ENCODE measurements around the gene DMAC2. TPM values are rescaled to one million over a fixed set of nuclear protein-coding genes. Genes with fewer than 3 reads are reported as not detected.

Gene DMAC2
- total RNA-seq, 4 donors from 2014 or later: 19.9 to 33.9 (median 24.7) TPM

- TF ChIP-seq, protein P1, sequence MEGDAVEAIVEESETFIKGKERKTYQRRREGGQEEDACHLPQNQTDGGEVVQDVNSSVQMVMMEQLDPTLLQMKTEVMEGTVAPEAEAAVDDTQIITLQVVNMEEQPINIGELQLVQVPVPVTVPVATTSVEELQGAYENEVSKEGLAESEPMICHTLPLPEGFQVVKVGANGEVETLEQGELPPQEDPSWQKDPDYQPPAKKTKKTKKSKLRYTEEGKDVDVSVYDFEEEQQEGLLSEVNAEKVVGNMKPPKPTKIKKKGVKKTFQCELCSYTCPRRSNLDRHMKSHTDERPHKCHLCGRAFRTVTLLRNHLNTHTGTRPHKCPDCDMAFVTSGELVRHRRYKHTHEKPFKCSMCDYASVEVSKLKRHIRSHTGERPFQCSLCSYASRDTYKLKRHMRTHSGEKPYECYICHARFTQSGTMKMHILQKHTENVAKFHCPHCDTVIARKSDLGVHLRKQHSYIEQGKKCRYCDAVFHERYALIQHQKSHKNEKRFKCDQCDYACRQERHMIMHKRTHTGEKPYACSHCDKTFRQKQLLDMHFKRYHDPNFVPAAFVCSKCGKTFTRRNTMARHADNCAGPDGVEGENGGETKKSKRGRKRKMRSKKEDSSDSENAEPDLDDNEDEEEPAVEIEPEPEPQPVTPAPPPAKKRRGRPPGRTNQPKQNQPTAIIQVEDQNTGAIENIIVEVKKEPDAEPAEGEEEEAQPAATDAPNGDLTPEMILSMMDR (IDR thresholded peaks at IDR 0.05; ENCODE audit: low read depth): no peak
Observed at GRCh38 chr19:41384351-41384750, 55.4 kb downstream of the DMAC2 start.

Small RNA genes lying within 50 kb of the gene (small RNA-seq; reads per million reads assigned to genes)
- gene RF00017: not detected

Other genes starting within 250 kb of the DMAC2 start
- 1 to 10 TPM; 1.9 to 5.6 (median 3.3) TPM for gene CYP2S1, start 246.7 kb downstream of the DMAC2 start, total RNA-seq
- gene AXL, start 220.7 kb downstream of the DMAC2 start, total RNA-seq: 100 to 1,000 TPM in 1 of 4 donors, 10 to 100 TPM in 3; 72.6 to 118 (median 80.0) TPM
- gene HNRNPUL1, start 175.5 kb downstream of the DMAC2 start, total RNA-seq: 100 to 1,000 TPM in 3 of 4 donors, 10 to 100 TPM in 1; 83.3 to 178 (median 135) TPM
- gene CCDC97, start 129.7 kb downstream of the DMAC2 start, total RNA-seq: 10 to 100 TPM; 10.0 to 15.4 (median 12.6) TPM
- gene TGFB1, start 86.0 kb downstream of the DMAC2 start, total RNA-seq: 10 to 100 TPM; 12.4 to 29.1 (median 21.4) TPM
- 1 to 10 TPM; 1.6 to 4.8 (median 3.1) TPM for gene B9D2, start 75.8 kb downstream of the DMAC2 start, total RNA-seq
- 10 to 100 TPM in 3 of 4 donors, 1 to 10 TPM in 1; 3.3 to 22.7 (median 17.4) TPM for gene TMEM91, start 63.4 kb downstream of the DMAC2 start, total RNA-seq
- gene EXOSC5, start 42.6 kb downstream of the DMAC2 start, total RNA-seq: 10 to 100 TPM; 10.9 to 20.5 (median 17.1) TPM
- gene BCKDHA, start 42.1 kb downstream of the DMAC2 start, total RNA-seq: 10 to 100 TPM; 27.9 to 59.2 (median 39.1) TPM
- 10 to 100 TPM in 1 of 4 donors, 1 to 10 TPM in 1, under 1 TPM in 2; 0.49 to 12.6 (median 1.9) TPM for gene B3GNT8, start 12.5 kb downstream of the DMAC2 start, total RNA-seq
- not detected for gene ERICH4, start 3.2 kb upstream of the DMAC2 start, total RNA-seq
- gene CEACAM21, start 136.3 kb upstream of the DMAC2 start, total RNA-seq: 1 to 10 TPM in 2 of 4 donors, not detected in 2; 1.1 to 3.1 TPM
- gene CEACAM4, start 187.2 kb upstream of the DMAC2 start, total RNA-seq: 1 to 10 TPM in 3 of 4 donors, not detected in 1; 1.9 to 3.6 (median 2.6) TPM
- gene CEACAM7, start 248.4 kb upstream of the DMAC2 start, total RNA-seq: 1 to 10 TPM in 1 of 4 donors, not detected in 3; 1.3 TPM

All from subcutaneous adipose tissue (tissue), 4 donors.